Epithelial cell of proximal tubule (primary cell): Measurements from ENCODE around the gene NAT10. TPM values are rescaled to one million over a fixed set of nuclear protein-coding genes. Genes with fewer than 3 reads are reported as not detected.
"Not testable (repeated sequence)": the region's sequence is repeated elsewhere in the genome, so short reads cannot be mapped to it uniquely, and the experiment has no call there.

ENCODE experiments used
- DNase-seq: peaks from one replicate; pipeline ENCODE4 v3.0.0-alpha.2; 2011; ENCODE audit warnings: low read depth
- H3K4me3 ChIP-seq: 2 replicates; pipeline ENCODE4 v1.5.1; 2011; ENCODE audit warnings: low read depth, mild to moderate bottlenecking, low read length
- total RNA-seq: library from RNA; depleted of rRNA; stranded (reverse); fragments of >200 nt; gene quantifications from 2 replicates; pipeline ENCODE4 v1.2.3, GENCODE V29; 2015
- TF ChIP-seq, protein P1 (sequence below): conservative IDR thresholded peaks from 2 replicates; pipeline ENCODE4 v1.5.1; 2012; ENCODE audit warnings: low read depth, mild to moderate bottlenecking, low read length

The NAT10 gene
- total RNA-seq, 1 donor from 2014 or later: 19.8 TPM

DNA sequence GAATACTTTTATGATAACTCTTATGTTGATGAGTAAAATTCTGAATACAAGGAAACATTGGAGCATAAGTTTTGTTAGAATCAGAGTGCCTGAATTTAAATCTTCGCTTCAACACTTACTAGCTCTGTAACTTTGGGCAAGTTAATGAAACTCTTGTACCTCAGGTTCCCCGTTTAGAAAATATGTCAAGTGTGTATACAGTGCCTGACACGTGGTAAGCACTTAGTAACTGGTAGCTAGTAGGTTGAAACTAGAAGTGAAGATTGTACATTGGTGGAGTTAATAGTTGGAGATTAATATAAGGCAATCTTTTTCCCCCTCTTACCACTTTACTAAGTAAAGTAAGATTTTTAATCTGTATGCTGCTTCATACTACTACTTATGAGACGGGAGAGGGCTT, 24.8 kb upstream of the NAT10 start:
- H3K4me3 ChIP-seq: no peak overlapping the region
- DNase-seq: no peak
- TF ChIP-seq, protein P1, sequence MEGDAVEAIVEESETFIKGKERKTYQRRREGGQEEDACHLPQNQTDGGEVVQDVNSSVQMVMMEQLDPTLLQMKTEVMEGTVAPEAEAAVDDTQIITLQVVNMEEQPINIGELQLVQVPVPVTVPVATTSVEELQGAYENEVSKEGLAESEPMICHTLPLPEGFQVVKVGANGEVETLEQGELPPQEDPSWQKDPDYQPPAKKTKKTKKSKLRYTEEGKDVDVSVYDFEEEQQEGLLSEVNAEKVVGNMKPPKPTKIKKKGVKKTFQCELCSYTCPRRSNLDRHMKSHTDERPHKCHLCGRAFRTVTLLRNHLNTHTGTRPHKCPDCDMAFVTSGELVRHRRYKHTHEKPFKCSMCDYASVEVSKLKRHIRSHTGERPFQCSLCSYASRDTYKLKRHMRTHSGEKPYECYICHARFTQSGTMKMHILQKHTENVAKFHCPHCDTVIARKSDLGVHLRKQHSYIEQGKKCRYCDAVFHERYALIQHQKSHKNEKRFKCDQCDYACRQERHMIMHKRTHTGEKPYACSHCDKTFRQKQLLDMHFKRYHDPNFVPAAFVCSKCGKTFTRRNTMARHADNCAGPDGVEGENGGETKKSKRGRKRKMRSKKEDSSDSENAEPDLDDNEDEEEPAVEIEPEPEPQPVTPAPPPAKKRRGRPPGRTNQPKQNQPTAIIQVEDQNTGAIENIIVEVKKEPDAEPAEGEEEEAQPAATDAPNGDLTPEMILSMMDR: no peak

DNA sequence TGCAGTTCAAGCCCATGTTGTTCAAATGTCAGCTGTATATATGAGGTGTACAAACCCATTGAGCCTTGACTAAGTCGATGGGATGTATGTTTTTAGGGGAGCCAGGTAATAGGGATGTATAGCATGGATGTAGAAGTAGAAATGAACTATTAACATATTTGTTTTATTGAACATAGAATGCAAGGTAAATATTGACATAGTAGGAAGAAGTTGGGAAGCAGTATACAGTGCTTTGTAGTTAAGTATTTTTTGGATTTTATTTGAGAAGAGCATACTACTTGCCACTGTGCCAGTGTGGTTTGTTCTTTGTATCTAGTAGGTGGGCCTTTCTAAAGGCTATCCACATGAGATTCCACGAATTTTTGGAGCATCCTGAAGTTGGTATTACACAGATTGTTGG, 20.8 kb upstream of the NAT10 start:
- DNase-seq: no peak
- TF ChIP-seq, protein P1: no peak
- no peak overlapping the region for H3K4me3 ChIP-seq

DNA sequence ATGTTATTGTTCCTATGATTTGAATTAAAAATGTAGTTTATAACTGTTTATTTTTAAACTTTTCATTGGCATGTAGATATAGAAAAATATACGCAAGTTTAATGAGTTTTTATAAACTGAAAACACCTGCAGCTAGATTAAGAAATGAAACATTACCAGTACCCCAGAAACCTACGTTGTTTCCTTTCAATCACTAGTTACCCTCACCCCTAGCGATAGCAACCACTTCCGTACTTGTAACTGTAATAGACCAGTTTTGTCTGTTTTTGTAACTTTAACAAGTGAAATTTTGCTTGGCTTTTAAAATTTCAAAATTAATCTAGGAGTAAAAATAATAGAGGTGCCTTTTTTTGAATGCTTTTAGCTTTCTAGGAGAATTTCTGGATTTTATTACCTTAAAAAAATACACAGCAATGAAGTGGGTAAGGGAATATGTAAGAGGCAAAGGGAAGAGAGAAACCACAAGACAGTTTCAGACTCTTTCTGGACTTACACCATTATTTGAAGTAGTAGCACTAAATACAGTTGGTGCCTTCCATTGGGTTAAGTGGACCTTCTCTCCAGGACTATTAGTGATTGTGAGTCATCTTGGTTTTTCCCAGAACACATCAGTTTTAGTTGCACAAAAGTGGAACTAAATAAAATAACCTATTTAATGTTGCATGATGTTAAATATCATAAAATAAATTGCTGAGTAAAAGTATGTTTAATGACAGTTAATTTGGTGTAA, 18.7 kb upstream of the NAT10 start:
- no peak for DNase-seq

DNA sequence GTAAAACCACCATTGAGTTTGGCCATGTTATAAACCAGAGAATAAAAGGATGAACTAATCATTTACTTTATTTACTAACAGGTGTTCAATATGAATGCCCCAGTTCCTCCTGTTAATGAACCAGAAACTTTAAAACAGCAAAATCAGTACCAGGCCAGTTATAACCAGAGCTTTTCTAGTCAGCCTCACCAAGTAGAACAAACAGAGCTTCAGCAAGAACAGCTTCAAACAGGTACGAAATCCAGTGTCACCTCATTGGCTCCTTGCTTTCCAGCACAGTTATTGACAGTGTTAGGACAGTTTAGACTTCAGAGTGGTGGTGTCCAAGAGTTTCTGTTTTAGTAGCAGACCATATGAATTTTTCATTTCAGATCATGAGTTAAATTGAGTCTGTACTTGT, 13.6 kb upstream of the NAT10 start:
- TF ChIP-seq, protein P1: no peak
- no peak overlapping the region for H3K4me3 ChIP-seq
- no peak for DNase-seq

More for the DNA sequence above, 18.7 kb upstream of the NAT10 start:
- H3K4me3 ChIP-seq: no peak overlapping the region
- TF ChIP-seq, protein P1: no peak

DNA sequence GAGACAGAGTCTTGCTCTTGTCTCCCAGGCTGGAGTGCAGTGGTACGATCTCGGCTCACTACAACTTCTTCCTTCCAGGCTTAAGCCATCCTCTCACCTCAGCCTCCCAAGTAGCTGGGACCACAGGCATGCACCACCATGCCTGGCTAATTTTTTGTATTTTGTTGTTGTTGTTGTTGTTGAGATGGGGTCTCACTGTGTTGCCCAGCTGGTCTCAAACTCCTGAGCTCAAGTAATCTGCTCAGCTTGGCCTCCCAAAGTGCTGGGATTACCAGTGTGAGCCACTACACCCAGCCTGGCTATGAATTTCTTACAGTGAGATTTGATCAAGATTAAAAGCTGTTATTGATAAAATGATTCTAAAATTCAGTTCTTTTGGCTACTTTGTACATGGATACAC, 10.5 kb upstream of the NAT10 start:
- not testable (repeated sequence) for H3K4me3 ChIP-seq, DNase-seq

DNA sequence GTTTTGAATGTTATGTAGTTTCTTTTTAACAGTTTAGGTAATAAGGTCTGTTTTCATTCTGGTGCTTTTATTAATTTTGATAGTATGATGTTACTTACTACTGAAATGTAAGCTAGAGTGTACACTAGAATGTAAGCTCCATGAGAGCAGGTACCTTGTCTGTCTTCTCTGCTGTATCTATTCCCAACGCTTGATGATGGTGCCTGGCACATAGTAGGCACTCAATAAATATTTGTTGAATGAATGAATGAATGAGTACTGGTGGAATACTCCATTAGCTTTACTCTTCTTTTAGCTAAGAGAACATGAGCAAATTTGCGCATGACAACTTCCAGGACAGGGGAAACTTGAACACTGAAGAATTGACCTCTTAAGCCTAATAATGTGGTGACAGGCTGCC, 6.6 kb upstream of the NAT10 start:
- no peak for DNase-seq
- no peak overlapping the region for H3K4me3 ChIP-seq
- TF ChIP-seq, protein P1: no peak

DNA sequence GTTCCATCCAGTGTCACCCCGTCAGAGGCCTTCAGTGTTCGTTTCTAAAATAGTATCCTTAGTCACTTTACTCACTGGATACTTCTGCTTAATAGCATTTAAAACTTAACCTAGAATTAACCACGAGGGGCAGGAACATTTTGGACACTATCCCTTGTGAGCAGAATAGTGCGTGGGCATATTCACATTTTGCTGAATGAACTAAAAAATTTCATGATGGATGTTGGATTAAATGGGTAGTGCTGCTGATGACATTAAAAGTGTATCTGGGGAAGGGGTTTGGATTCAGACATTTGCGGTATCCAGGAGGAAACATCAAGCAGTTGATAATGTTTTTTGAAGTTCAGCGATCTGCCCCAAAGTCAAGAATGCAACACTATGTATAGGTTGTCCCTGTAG, 750 bp upstream of the NAT10 start:
- TF ChIP-seq, protein P1: no peak
- H3K4me3 ChIP-seq: peak overlapping the region; percentile 68
- DNase-seq: no peak
